Karpas-422 (cell line): ENCODE measurements around the gene ANKRD52. TPM values are rescaled to one million over a fixed set of nuclear protein-coding genes. Genes with fewer than 3 reads are reported as not detected.
"Not testable (repeated sequence)": the region's sequence is repeated elsewhere in the genome, so short reads cannot be mapped to it uniquely, and the experiment has no call there.

Source experiments
- DNase-seq: peaks from one replicate; pipeline ENCODE4 v3.0.0-alpha.2; 2015
- H2AFZ ChIP-seq: fragments of 200-600 bp; sonication (generic); 2 replicates; pipeline ENCODE4 v1.6.1; 2014; ENCODE audit warnings: antibody characterized with exemption, low read length, mixed read lengths
- H3K27ac ChIP-seq: fragments of 200-600 bp; sonication (generic); 2 replicates; pipeline ENCODE4 v1.5.1; 2014; ENCODE audit warnings: mild to moderate bottlenecking, low read length, moderate library complexity
- H3K27me3 ChIP-seq: fragments of 200-600 bp; sonication (generic); 2 replicates; pipeline ENCODE4 v1.6.1; 2014; ENCODE audit warnings: low read length, mixed read lengths
- H3K36me3 ChIP-seq: fragments of 200-600 bp; sonication (generic); 2 replicates; pipeline ENCODE4 v1.6.1; 2014; ENCODE audit warnings: low read length, mixed read lengths; ENCODE audit not compliant: insufficient read depth
- H3K4me1 ChIP-seq: fragments of 200-600 bp; sonication (generic); 2 replicates; pipeline ENCODE4 v1.6.1; 2014; ENCODE audit warnings: mild to moderate bottlenecking, low read length, mixed read lengths
- H3K4me2 ChIP-seq: fragments of 200-600 bp; sonication (generic); 2 replicates; pipeline ENCODE4 v1.6.1; 2014; ENCODE audit warnings: low read length, low read depth, mild to moderate bottlenecking; ENCODE audit not compliant: poor library complexity, severe bottlenecking
- H3K4me3 ChIP-seq: fragments of 200-600 bp; sonication (generic); 2 replicates; pipeline ENCODE4 v1.5.1; 2014; ENCODE audit warnings: mild to moderate bottlenecking, antibody characterized with exemption, low read length, mixed read lengths
- H3K79me2 ChIP-seq: fragments of 200-600 bp; sonication (generic); 2 replicates; pipeline ENCODE4 v1.6.1; 2014; ENCODE audit warnings: mild to moderate bottlenecking, low read length, mixed read lengths
- H3K9ac ChIP-seq: fragments of 200-600 bp; sonication (generic); 2 replicates; pipeline ENCODE4 v1.6.0; 2014; ENCODE audit warnings: low read length
- H3K9me2 ChIP-seq: fragments of 200-600 bp; sonication (generic), shearing (Covaris generic); replicated peaks from 2 replicates; pipeline ENCODE4 v1.6.0; 2014; ENCODE audit warnings: mild to moderate bottlenecking, low read length, moderate library complexity; ENCODE audit not compliant: insufficient read depth
- H3K9me3 ChIP-seq: fragments of 300-700, 200-600 bp; sonication (generic); 2 replicates; pipeline ENCODE4 v1.6.1; 2014; ENCODE audit warnings: low read length, mixed read lengths
- H4K20me1 ChIP-seq: fragments of 200-600 bp; sonication (generic); 2 replicates; pipeline ENCODE4 v1.6.1; 2014; ENCODE audit warnings: mild to moderate bottlenecking, antibody characterized with exemption, low read length, low read depth; ENCODE audit not compliant: insufficient read depth
- total RNA-seq: library from RNA; depleted of rRNA; stranded (reverse); fragments of >200 nt; shearing (Covaris generic); gene quantifications from 2 replicates; pipeline ENCODE4 v1.2.3, GENCODE V29; 2014; ENCODE audit warnings: low replicate concordance

ANKRD52 gene
- total RNA-seq, 1 experiment from 2014 or later, result 14.3 TPM

- H3K27ac ChIP-seq, result no peak overlapping the region
Observed at GRCh38 chr12:56206452-56207166, 51.6 kb downstream of the ANKRD52 start.

DNA sequence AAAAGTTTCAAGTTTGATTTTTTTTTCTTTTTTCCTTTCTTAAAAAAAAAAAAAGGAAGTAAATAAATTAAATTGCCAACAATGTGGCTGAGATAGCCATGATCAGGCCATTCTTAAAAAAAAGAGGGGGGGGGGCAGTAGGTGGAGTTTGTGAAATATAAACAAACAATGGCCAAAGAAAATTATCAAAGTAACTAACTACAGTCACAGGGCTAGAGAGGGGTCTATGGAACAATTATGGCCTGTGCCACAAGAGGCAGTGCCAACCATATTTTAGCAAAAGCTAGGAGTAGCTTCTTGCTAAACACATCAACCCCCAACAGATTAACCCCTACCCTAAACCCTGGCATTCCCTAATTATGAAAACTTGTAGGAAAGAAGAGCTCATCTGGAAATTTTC, 52.7 kb downstream of the ANKRD52 start:
- peak overlapping the region; percentile 18 for H3K27ac ChIP-seq
- H2AFZ ChIP-seq, result no peak overlapping the region
- no peaks in the 10 kb centered on the region for H4K20me1 ChIP-seq
- H3K4me2 ChIP-seq, result peak overlapping the region; percentile 28
- H3K9me3 ChIP-seq, result no peaks in the 10 kb centered on the region
- H3K4me1 ChIP-seq, result peaks cover 30% of the 10 kb centered on the region
- no peaks in the 10 kb centered on the region for H3K27me3 ChIP-seq
- no peaks in the 10 kb centered on the region for H3K9me2 ChIP-seq
- peaks cover 29% of the 10 kb centered on the region; the same call in 1 of the 2 replicates for H3K36me3 ChIP-seq
- no peak overlapping the region for H3K9ac ChIP-seq
- no peak overlapping the region for H3K4me3 ChIP-seq
- no peaks in the 10 kb centered on the region for H3K79me2 ChIP-seq
- peak; percentile 60 for DNase-seq

More at GRCh38 chr12:56206452-56207166, 51.6 kb downstream of the ANKRD52 start:
- no peaks in the 10 kb centered on the region for H3K27me3 ChIP-seq
- no peak overlapping the region for H3K4me3 ChIP-seq
- H3K9me3 ChIP-seq, result no peaks in the 10 kb centered on the region
- no peaks in the 10 kb centered on the region for H3K79me2 ChIP-seq
- H3K9me2 ChIP-seq, result no peaks in the 10 kb centered on the region
- H3K36me3 ChIP-seq, result peaks cover 29% of the 10 kb centered on the region; the same call in 1 of the 2 replicates
- H3K9ac ChIP-seq, result no peak overlapping the region
- H3K4me1 ChIP-seq, result peaks cover 30% of the 10 kb centered on the region
- H4K20me1 ChIP-seq, result no peaks in the 10 kb centered on the region
- peak; percentile 75 for DNase-seq
- H3K4me2 ChIP-seq, result no peak overlapping the region
- H2AFZ ChIP-seq, result no peak overlapping the region

- H3K4me2 ChIP-seq, result no peak overlapping the region
- peaks cover 30% of the 10 kb centered on the region for H3K4me1 ChIP-seq
- H3K27me3 ChIP-seq, result no peaks in the 10 kb centered on the region
- H4K20me1 ChIP-seq, result no peaks in the 10 kb centered on the region
- no peak for DNase-seq
- H3K4me3 ChIP-seq, result no peak overlapping the region
- no peak overlapping the region for H3K9ac ChIP-seq
- no peaks in the 10 kb centered on the region for H3K9me3 ChIP-seq
- H3K27ac ChIP-seq, result no peak overlapping the region
- H3K9me2 ChIP-seq, result no peaks in the 10 kb centered on the region
- H3K79me2 ChIP-seq, result no peaks in the 10 kb centered on the region
- no peak overlapping the region for H2AFZ ChIP-seq
- peaks cover 20% of the 10 kb centered on the region; the same call in 1 of the 2 replicates for H3K36me3 ChIP-seq
Observed at GRCh38 chr12:56204275-56204674, 53.9 kb downstream of the ANKRD52 start.

DNA sequence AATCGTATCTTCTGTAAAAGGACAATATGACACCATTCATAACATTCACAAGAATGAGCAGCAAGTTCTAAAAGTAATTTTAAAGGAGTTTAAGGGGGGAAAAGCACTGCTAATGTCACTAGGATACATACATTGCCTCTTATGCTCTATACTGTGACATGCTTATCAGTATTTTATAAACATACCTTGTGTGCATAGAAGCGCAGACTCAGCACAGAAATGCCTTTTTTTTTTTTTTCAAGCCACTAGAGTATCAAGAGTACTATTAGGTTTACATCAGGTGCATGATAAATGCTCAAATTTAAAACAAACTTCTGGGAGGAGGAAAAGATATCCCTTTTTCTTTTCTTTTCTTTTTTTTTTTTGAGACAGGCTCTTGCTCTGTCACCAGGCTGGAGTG, 55.3 kb downstream of the ANKRD52 start:
- H2AFZ ChIP-seq, result no peak overlapping the region
- H3K27ac ChIP-seq, result no peak overlapping the region
- peaks cover 25% of the 10 kb centered on the region for H3K4me1 ChIP-seq
- no peaks in the 10 kb centered on the region for H3K27me3 ChIP-seq
- H3K9me3 ChIP-seq, result no peaks in the 10 kb centered on the region
- H3K9ac ChIP-seq, result no peak overlapping the region
- H3K36me3 ChIP-seq, result peaks cover 18% of the 10 kb centered on the region; the same call in 1 of the 2 replicates
- no peak overlapping the region for H3K4me2 ChIP-seq
- no peak for DNase-seq
- H4K20me1 ChIP-seq, result no peaks in the 10 kb centered on the region
- no peak overlapping the region for H3K4me3 ChIP-seq
- no peaks in the 10 kb centered on the region for H3K9me2 ChIP-seq
- no peaks in the 10 kb centered on the region for H3K79me2 ChIP-seq

GRCh38 chr12:56202366-56202765, 55.8 kb downstream of the ANKRD52 start:
- Histone ChIP-seq H2AFZ (no peak overlapping the region), H3K9me3 (no peaks in the 10 kb centered on the region), H3K27ac (no peak overlapping the region), H3K27me3 (no peaks in the 10 kb centered on the region), H3K9ac (no peak overlapping the region), H3K4me2 (no peak overlapping the region), H3K4me1 (peaks cover 20% of the 10 kb centered on the region), H4K20me1 (no peaks in the 10 kb centered on the region), H3K36me3 (peaks cover 13% of the 10 kb centered on the region; the same call in 1 of the 2 replicates), H3K9me2 (no peaks in the 10 kb centered on the region), H3K79me2 (no peaks in the 10 kb centered on the region), H3K4me3 (no peak overlapping the region)
- DNase-seq, result no peak

DNA sequence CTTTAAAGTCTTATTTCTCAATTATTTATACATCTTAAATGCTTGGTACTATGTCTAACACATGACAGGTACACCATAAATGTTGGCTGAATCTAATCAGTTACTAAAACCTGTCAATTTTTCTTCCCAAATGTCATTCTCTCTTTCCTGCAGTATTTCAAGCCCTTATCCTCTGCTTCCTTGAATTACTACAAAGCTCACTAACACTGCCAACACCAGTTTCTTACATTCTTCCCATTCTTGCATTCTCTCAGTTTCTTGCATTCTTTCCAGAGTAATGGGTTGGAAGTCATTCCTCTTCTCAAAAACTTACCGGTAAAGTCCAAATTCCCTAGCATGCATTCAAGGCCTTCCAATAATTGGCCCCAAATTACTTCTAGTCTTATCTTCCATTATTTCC, 59.3 kb downstream of the ANKRD52 start:
- no peak overlapping the region for H3K9ac ChIP-seq
- H3K9me2 ChIP-seq, result no peaks in the 10 kb centered on the region

GRCh38 chr12:56197921-56198635, 60.1 kb downstream of the ANKRD52 start:
- Histone ChIP-seq H3K27me3 (no peaks in the 10 kb centered on the region), H2AFZ (no peak overlapping the region), H3K4me3 (no peak overlapping the region), H3K36me3 (no peaks in the 10 kb centered on the region), H3K9ac (no peak overlapping the region), H4K20me1 (no peaks in the 10 kb centered on the region), H3K9me3 (no peaks in the 10 kb centered on the region), H3K4me1 (peaks cover 9% of the 10 kb centered on the region), H3K4me2 (no peak overlapping the region), H3K27ac (no peak overlapping the region), H3K79me2 (no peaks in the 10 kb centered on the region), H3K9me2 (no peaks in the 10 kb centered on the region)
- no peak for DNase-seq

More for the DNA sequence above, 59.3 kb downstream of the ANKRD52 start:
- H3K36me3 ChIP-seq, result no peaks in the 10 kb centered on the region
- DNase-seq, result no peak
- no peaks in the 10 kb centered on the region for H3K79me2 ChIP-seq
- H3K27me3 ChIP-seq, result no peaks in the 10 kb centered on the region
- no peak overlapping the region for H2AFZ ChIP-seq
- H3K4me3 ChIP-seq, result no peak overlapping the region
- no peaks in the 10 kb centered on the region for H4K20me1 ChIP-seq
- H3K4me1 ChIP-seq, result peaks cover 5% of the 10 kb centered on the region
- no peaks in the 10 kb centered on the region for H3K9me3 ChIP-seq
- H3K27ac ChIP-seq, result no peak overlapping the region
- H3K4me2 ChIP-seq, result no peak overlapping the region

DNA sequence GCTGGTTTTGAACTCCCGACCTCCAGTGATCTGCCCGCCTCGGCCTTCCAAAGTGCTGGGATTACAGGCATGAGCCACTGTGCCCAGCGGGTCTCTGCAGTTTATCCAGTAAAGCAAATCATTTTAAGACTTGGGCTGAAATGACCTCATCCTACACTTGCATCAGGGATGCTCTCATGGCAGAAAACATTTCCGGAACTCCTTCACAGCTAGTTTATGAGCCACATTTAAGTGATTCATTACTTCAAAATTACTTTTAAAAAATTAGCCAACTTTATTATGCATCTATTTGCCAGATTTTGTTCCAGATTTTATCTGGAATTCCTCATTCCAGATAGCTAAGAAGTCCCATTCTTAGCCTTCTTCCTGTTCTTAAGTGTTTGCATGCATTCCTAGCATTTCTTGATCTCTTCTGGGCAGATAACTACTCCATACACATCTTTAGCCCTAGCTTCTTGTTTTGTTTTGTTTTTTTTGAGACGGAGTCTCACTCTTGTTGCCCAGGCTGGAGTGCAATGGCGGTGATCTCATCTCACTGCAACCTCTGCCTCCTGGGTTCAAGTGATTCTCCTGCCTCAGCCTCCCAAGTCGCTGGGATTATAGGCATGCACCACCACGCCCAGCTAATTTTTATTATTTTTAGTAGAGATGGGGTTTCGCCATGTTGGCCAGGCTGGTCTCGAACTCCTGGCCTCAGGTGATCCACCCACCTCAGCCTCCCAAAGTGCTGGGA, 61.2 kb downstream of the ANKRD52 start:
- H3K27me3 ChIP-seq, H3K9ac ChIP-seq, H2AFZ ChIP-seq, H3K27ac ChIP-seq, H3K9me3 ChIP-seq, H3K79me2 ChIP-seq, DNase-seq, H3K4me3 ChIP-seq, H3K9me2 ChIP-seq, H3K36me3 ChIP-seq, H3K4me2 ChIP-seq, H4K20me1 ChIP-seq: not testable (repeated sequence)
- peaks cover 16% of the 10 kb centered on the region for H3K4me1 ChIP-seq
